Measurements from ENCODE around the gene BOD1. TPM values are rescaled to one million over a fixed set of nuclear protein-coding genes. Genes with fewer than 3 reads are reported as not detected.

The BOD1 gene
- total and polyA plus RNA-seq, 2 donors (not counting 3 experiments of a cell fraction or from before 2014, with no cell fraction given): 57.6 to 62.4 TPM

DNA sequence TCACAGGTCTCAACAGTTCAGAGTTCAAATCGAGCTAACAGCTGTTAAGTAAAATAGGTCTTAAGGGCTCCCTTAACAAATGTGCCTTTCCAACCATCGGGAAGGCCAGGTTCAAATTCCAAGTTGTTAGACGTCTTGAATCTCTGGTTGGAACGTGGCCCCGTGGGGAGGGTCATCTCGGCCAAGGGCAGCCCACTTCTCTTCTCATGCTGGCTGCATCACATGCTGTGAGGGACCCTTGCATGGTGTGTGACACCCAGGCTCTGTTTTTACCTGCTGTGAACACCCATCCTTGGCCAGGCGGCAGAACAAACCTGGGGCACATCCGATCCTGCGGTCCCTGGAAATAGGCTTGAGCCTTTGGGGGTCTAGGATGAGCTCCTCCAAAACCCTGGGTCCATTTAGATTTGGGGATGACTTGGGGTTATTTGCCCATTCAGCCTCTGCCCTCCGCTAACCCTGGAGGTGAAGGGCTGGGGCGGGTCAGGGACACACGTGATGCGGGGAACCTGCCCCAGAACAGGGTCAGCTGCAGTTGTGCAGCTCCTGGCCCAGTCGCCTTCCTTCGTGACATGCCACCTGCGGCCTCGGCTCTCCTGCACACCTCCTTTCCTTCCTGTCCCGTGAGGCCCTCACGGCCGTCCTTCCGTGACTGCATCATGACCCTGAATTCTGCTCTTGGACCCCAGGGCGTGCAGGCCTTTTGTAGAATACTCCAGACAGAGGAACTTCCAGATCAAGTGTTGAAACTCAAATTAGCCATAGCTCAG, 45.9 kb downstream of the BOD1 start:
- intact Hi-C loops (cut with micrococcal nuclease): loop anchor here (5.0 kb wide), 3 partner anchors 118 to 403 kb away; no protein-coding TSS in a partner anchor
- Histone ChIP-seq H3K4me2 (ENCODE audit: insufficient read depth, low read length) (no peak overlapping the region), H4K20me1 (replicated peaks; ENCODE audit: control insufficient read depth, extremely low read depth, insufficient read depth, low read length) (no peaks in the 10 kb centered on the region), H3K4me1 (ENCODE audit: control insufficient read depth, extremely low read depth, insufficient read depth, low read length) (peaks cover 2% of the 10 kb centered on the region), H3K9me1 (replicated peaks; ENCODE audit: control insufficient read depth, extremely low read depth, insufficient read depth, low read length) (no peaks in the 10 kb centered on the region), H3K9ac (replicated peaks; ENCODE audit: extremely low read depth, insufficient read depth, low read length) (no peak overlapping the region), H2AFZ (ENCODE audit: low read depth, low read length) (no peak overlapping the region), H3K27me3 (ENCODE audit: control insufficient read depth in 2 of 2, insufficient read depth in 2 of 2, low read length in 2 of 2) (peaks cover 0 to 4% of the 10 kb centered on the region in 2 experiments), H3K79me2 (ENCODE audit: control insufficient read depth, insufficient read depth, low read length) (no peaks in the 10 kb centered on the region), H3K36me3 (ENCODE audit: control insufficient read depth in 2 of 2, extremely low read depth in 1 of 2, insufficient read depth in 2 of 2, low read length in 2 of 2) (no peaks in the 10 kb centered on the region), H3K27ac (ENCODE audit: insufficient read depth, low read depth, low read length) (no peak overlapping the region), H3K4me3 (replicated peaks in 1 of 3; ENCODE audit: insufficient read depth in 1 of 3, low read depth in 1 of 3, low read length in 3 of 3) (no peak overlapping the region), H3K9me3 (replicated peaks; ENCODE audit: control insufficient read depth, insufficient read depth, low read length) (no peaks in the 10 kb centered on the region)
- DNase-seq (ENCODE audit: low read depth, low spot score) (no peak), FAIRE-seq (no peak)
- TF ChIP-seq MYC (IDR thresholded peaks at IDR 0.05; ENCODE audit: low read depth, low read length) (no peak), EZH2 (IDR thresholded peaks at IDR 0.05; ENCODE audit: borderline replicate concordance, low read depth, low read length, severe bottlenecking) (no peak), GATA2 (IDR thresholded peaks at IDR 0.05; ENCODE audit: insufficient read depth, insufficient read length, low read depth, low read length) (no peak), POLR2A (IDR thresholded peaks at IDR 0.05; ENCODE audit: low read depth, low read length) (no peak), JUN (IDR thresholded peaks at IDR 0.05; ENCODE audit: borderline replicate concordance, insufficient read depth, insufficient read length, low read depth) (no peak), POLR2AphosphoS5 (IDR thresholded peaks at IDR 0.05; ENCODE audit: insufficient read depth, low read depth, low read length) (no peak), FOS (IDR thresholded peaks at IDR 0.05; ENCODE audit: borderline replicate concordance, insufficient read depth, low read length) (no peak)
- TF ChIP-seq, protein P1, sequence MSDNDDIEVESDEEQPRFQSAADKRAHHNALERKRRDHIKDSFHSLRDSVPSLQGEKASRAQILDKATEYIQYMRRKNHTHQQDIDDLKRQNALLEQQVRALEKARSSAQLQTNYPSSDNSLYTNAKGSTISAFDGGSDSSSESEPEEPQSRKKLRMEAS (IDR thresholded peaks at IDR 0.05; ENCODE audit: insufficient read depth, insufficient read length): no peak
- TF ChIP-seq, protein P2, sequence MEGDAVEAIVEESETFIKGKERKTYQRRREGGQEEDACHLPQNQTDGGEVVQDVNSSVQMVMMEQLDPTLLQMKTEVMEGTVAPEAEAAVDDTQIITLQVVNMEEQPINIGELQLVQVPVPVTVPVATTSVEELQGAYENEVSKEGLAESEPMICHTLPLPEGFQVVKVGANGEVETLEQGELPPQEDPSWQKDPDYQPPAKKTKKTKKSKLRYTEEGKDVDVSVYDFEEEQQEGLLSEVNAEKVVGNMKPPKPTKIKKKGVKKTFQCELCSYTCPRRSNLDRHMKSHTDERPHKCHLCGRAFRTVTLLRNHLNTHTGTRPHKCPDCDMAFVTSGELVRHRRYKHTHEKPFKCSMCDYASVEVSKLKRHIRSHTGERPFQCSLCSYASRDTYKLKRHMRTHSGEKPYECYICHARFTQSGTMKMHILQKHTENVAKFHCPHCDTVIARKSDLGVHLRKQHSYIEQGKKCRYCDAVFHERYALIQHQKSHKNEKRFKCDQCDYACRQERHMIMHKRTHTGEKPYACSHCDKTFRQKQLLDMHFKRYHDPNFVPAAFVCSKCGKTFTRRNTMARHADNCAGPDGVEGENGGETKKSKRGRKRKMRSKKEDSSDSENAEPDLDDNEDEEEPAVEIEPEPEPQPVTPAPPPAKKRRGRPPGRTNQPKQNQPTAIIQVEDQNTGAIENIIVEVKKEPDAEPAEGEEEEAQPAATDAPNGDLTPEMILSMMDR (IDR thresholded peaks at IDR 0.05; ENCODE audit: extremely low read depth in 1 of 2, insufficient read depth in 1 of 2, low read depth in 1 of 2, low read length in 2 of 2): no peak
- BruUV-seq (replicated peaks): no TSS peak
- ChIA-PET POLR2A (no interaction called here), CTCF (interaction anchor here (1.2 to 7.5 kb wide), 5 partner anchors 8 to 863 kb away, joined by 3 to 235 read pairs (median 7); no protein-coding TSS in a partner anchor)
- dilution Hi-C loops (cut with MboI; ENCODE audit: extremely low pct_ligation_motif_present, low sequenced_read_pairs): no loop called here

Data from endothelial cell of umbilical vein (primary cell).